Measurements from ENCODE around the gene PSMD14.
A peak's percentile ranks its signal among the peaks of the same experiment; 100 is the strongest.
"Not testable (repeated sequence)": the region's sequence is repeated elsewhere in the genome, so short reads cannot be mapped to it uniquely, and the experiment has no call there.

PSMD14 gene

DNA sequence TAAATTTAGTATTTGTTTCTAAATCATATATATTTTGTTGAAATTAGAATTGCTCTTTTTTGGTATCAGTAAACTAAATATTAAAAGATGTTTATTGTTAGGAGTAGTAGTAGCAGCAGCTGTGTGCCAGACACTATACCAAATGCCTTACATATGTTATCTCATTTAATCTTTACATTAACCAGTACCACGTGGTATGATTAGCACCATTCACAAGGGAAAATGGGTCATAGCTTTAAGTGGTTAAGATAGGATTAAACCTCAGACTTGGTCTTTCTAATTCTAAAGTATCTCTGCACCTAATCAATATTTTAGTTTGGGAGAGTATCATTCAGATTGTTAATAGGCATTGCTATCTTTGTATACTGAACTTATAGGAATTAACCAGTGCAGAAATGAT is 29.0 kb downstream of the PSMD14 start:
- DNase-seq = no peak
- Mint-ChIP-seq H3K27ac (no peak overlapping the region), H3K4me1 (no peaks in the 10 kb centered on the region), H3K36me3 (ENCODE audit: low read depth) (peaks cover 47% of the 10 kb centered on the region), H3K27me3 (ENCODE audit: low read depth, poor library complexity) (peaks cover 3% of the 10 kb centered on the region), H3K9me3 (peaks cover 10% of the 10 kb centered on the region), H3K4me3 (no peak overlapping the region)
- TF ChIP-seq, protein P1, sequence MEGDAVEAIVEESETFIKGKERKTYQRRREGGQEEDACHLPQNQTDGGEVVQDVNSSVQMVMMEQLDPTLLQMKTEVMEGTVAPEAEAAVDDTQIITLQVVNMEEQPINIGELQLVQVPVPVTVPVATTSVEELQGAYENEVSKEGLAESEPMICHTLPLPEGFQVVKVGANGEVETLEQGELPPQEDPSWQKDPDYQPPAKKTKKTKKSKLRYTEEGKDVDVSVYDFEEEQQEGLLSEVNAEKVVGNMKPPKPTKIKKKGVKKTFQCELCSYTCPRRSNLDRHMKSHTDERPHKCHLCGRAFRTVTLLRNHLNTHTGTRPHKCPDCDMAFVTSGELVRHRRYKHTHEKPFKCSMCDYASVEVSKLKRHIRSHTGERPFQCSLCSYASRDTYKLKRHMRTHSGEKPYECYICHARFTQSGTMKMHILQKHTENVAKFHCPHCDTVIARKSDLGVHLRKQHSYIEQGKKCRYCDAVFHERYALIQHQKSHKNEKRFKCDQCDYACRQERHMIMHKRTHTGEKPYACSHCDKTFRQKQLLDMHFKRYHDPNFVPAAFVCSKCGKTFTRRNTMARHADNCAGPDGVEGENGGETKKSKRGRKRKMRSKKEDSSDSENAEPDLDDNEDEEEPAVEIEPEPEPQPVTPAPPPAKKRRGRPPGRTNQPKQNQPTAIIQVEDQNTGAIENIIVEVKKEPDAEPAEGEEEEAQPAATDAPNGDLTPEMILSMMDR (IDR thresholded peaks at IDR 0.05) = no peak

DNA sequence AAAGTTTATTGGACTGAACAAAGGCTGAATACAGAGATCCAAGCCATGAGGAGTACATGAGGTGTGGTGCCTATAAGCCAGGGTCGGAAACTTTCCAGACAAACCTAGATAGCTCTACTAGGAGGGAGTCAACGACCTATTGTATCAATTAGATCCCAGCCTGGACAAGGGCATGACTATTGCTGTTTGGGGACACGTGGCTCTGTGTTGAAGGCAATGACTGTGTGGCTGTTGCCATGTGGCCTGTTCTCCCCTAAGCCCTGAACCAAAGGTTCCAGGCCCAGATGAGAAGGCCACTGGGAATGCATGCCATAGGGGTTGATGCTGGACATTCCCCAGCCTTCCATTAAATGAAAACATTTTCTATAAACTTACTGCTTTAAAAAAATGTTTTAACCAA is 31.3 kb downstream of the PSMD14 start:
- H3K27ac Mint-ChIP-seq; DNase-seq; H3K27me3 Mint-ChIP-seq (ENCODE audit: low read depth, poor library complexity); H3K4me3 Mint-ChIP-seq; H3K4me1 Mint-ChIP-seq: not testable (repeated sequence)
- peaks cover 54% of the 10 kb centered on the region for H3K36me3 Mint-ChIP-seq (ENCODE audit: low read depth)
- peaks cover 22% of the 10 kb centered on the region for H3K9me3 Mint-ChIP-seq

DNA sequence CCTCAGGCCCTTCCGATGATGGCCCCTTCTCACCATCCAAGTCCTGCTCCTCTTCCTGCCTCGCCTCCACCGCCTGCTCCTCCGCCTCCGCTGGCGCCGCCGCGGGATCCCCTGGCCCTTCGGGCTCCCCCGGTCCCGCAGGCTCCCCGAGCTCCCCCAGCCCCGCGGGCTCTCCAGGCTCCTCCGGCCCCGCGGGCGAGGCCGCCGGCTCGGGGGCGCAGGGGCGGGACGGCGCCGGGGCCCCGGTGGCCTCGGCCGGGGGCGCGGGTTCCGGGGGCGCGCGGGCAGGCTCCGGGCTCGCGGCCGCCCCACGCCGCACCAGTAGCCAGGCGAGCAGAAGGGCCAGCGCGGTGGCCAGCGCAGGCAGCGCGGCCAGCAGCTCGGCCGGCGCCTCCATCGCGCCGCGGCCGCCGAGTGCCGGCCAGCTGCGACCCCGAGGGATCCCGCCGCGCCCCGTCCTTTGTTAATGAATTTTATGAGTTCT is 32.7 kb downstream of the PSMD14 start:
- peaks cover 22% of the 10 kb centered on the region for H3K9me3 Mint-ChIP-seq
- not testable (repeated sequence) for H3K4me1 Mint-ChIP-seq; H3K27me3 Mint-ChIP-seq (ENCODE audit: low read depth, poor library complexity); H3K4me3 Mint-ChIP-seq; H3K27ac Mint-ChIP-seq; DNase-seq
- peaks cover 62% of the 10 kb centered on the region for H3K36me3 Mint-ChIP-seq (ENCODE audit: low read depth)

DNA sequence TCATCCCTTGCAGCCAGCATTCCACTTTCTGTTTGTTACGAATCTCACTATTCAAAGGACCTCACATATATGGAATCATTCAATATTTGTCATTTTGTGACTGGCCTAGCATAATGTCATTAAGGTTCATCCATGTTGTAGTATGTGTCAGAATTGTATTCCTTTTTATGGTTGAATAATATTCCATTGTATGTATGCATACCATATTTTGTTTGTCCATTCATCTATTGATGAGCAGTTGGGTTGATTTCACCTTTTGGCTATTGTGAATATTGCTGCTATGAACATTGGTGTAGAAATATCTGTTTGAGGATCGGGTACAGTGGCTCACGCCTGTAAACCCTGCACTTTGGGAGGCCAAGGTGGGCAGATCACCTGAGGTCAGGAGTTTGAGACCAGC is 35.0 kb downstream of the PSMD14 start:
- H3K4me3 Mint-ChIP-seq = no peak overlapping the region
- no peak for DNase-seq
- H3K27me3 Mint-ChIP-seq (ENCODE audit: low read depth, poor library complexity) = no peaks in the 10 kb centered on the region
- H3K36me3 Mint-ChIP-seq (ENCODE audit: low read depth) = peaks cover 62% of the 10 kb centered on the region
- H3K9me3 Mint-ChIP-seq = peaks cover 22% of the 10 kb centered on the region
- H3K4me1 Mint-ChIP-seq = no peaks in the 10 kb centered on the region
- TF ChIP-seq, protein P1 (IDR thresholded peaks at IDR 0.05) = no peak
- H3K27ac Mint-ChIP-seq = no peak overlapping the region

DNA sequence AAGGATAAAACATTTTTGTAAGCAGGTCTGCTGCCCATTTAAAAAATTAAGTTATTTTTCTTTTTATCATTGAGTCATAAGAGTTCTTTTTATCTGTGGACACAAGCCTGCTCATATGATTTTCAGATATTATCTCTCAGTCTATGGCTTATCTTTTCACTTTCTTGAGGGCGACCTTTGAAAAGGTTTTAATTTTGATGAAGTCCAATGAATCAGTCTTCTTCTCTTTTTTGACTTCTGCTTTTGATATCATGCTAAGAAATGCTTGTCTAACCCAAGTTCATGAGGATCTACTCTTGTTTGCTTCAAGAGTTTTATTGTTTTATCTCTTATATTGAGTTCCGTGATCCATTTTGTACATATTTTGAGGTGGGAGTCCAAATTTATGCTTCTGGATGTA is 36.5 kb downstream of the PSMD14 start:
- TF ChIP-seq, protein P1 (IDR thresholded peaks at IDR 0.05) = no peak
- peaks cover 22% of the 10 kb centered on the region for H3K9me3 Mint-ChIP-seq
- peak overlapping the region; percentile 6 for H3K27ac Mint-ChIP-seq
- peaks cover 52% of the 10 kb centered on the region for H3K36me3 Mint-ChIP-seq (ENCODE audit: low read depth)
- no peak overlapping the region for H3K4me3 Mint-ChIP-seq
- DNase-seq = no peak
- H3K4me1 Mint-ChIP-seq = no peaks in the 10 kb centered on the region
- no peaks in the 10 kb centered on the region for H3K27me3 Mint-ChIP-seq (ENCODE audit: low read depth, poor library complexity)

DNA sequence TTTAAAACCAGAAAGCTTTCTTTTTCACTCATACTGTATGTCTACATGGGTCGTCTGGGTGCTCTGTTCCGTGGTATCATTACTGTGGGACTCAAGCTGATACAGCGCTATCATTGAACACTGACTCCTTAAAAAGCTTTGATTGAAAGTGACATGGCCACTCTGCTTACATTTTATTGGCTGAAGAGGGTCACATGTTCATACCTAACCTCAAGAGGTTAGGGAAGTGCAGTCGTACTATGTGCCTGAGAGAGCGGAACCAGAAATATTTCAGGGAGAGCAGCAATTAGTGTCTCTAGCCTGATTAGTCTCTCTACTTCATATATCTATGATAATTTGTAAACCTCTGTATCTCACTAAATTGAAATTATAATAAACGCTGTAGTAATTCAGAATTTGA is 43.5 kb downstream of the PSMD14 start:
- no peak overlapping the region for H3K27ac Mint-ChIP-seq
- H3K9me3 Mint-ChIP-seq = no peaks in the 10 kb centered on the region
- no peak for DNase-seq
- H3K4me1 Mint-ChIP-seq = peaks cover 14% of the 10 kb centered on the region
- TF ChIP-seq, protein P1 (IDR thresholded peaks at IDR 0.05) = no peak
- H3K27me3 Mint-ChIP-seq (ENCODE audit: low read depth, poor library complexity) = no peaks in the 10 kb centered on the region
- H3K36me3 Mint-ChIP-seq (ENCODE audit: low read depth) = no peaks in the 10 kb centered on the region
- H3K4me3 Mint-ChIP-seq = no peak overlapping the region

DNA sequence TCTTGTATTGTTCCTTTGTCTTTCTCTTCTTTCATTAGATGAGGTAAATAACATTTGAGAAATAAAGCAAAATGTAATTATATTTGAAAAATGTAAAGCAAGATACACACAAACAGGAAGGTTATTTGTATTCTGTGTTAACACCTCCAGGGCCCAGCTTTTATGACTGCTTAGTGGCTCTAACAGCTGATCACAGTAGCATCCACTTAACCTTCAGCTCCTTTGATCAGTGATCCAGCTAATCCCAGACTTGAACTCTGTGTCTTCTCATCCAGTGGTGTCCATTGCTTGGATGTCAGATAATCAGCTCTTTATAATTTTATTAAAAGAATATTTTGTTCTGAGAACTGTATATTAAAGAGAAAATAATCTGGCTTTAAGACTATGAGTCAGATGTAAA is 44.5 kb downstream of the PSMD14 start:
- Mint-ChIP-seq H3K27ac (peak overlapping the region; percentile 11), H3K4me1 (peaks cover 14% of the 10 kb centered on the region), H3K36me3 (ENCODE audit: low read depth) (peaks cover 2% of the 10 kb centered on the region), H3K9me3 (no peaks in the 10 kb centered on the region), H3K4me3 (no peak overlapping the region), H3K27me3 (ENCODE audit: low read depth, poor library complexity) (no peaks in the 10 kb centered on the region)
- peak; percentile 13 for DNase-seq
- TF ChIP-seq, protein P1 (IDR thresholded peaks at IDR 0.05) = no peak
